ENCODE measurements around the gene ARHGAP26.

Gene ARHGAP26

DNA sequence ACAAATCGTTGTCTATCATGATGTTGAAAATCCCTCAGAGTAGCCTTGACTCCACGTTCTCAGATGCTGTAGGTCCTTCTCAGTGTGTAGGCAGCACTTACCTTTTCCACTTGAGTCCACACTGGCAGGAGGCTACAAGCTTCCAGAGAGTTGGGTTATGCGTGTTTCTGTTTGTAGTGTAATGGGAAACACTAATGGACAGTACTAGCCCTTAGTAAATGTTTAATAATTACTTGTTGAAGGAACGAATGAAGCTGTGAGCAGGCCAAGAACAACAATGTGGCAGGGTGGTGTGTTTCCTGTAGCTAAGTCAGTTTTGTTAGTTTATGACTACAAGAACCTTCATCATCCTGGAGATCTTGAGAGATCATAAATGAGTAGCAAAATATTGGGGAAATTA is 83.5 kb downstream of the ARHGAP26 start:
- Histone ChIP-seq H3K9me3 (ENCODE audit: control insufficient read depth, insufficient read depth, low read length) (no peaks in the 10 kb centered on the region), H3K79me2 (ENCODE audit: control insufficient read depth, low read length) (no peaks in the 10 kb centered on the region), H3F3A (ENCODE audit: control insufficient read depth, insufficient read depth) (no peaks in the 10 kb centered on the region), H3K27ac (ENCODE audit: low read depth, low read length) (no peak overlapping the region), H4K20me1 (ENCODE audit: control insufficient read depth, insufficient read depth, low read depth, low read length) (no peaks in the 10 kb centered on the region), H3K27me3 (ENCODE audit: control insufficient read depth, low read length) (no peaks in the 10 kb centered on the region), H3K4me2 (ENCODE audit: low read length) (no peak overlapping the region), H3K9me2 (replicated peaks; ENCODE audit: control insufficient read depth, low read length) (no peaks in the 10 kb centered on the region), H3K36me3 (ENCODE audit: control insufficient read depth, low read length) (no peaks in the 10 kb centered on the region), H3K4me1 (ENCODE audit: control insufficient read depth, low read length) (no peaks in the 10 kb centered on the region), H3K4me3 (ENCODE audit: low read length) (no peak overlapping the region)
- no peak for TF ChIP-seq EZH2phosphoT487 (IDR thresholded peaks at IDR 0.05; ENCODE audit: borderline replicate concordance, low read length)
- TF ChIP-seq, protein P1, sequence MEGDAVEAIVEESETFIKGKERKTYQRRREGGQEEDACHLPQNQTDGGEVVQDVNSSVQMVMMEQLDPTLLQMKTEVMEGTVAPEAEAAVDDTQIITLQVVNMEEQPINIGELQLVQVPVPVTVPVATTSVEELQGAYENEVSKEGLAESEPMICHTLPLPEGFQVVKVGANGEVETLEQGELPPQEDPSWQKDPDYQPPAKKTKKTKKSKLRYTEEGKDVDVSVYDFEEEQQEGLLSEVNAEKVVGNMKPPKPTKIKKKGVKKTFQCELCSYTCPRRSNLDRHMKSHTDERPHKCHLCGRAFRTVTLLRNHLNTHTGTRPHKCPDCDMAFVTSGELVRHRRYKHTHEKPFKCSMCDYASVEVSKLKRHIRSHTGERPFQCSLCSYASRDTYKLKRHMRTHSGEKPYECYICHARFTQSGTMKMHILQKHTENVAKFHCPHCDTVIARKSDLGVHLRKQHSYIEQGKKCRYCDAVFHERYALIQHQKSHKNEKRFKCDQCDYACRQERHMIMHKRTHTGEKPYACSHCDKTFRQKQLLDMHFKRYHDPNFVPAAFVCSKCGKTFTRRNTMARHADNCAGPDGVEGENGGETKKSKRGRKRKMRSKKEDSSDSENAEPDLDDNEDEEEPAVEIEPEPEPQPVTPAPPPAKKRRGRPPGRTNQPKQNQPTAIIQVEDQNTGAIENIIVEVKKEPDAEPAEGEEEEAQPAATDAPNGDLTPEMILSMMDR (IDR thresholded peaks at IDR 0.05; ENCODE audit: low read depth, low read length, poor library complexity, severe bottlenecking), result no peak

DNA sequence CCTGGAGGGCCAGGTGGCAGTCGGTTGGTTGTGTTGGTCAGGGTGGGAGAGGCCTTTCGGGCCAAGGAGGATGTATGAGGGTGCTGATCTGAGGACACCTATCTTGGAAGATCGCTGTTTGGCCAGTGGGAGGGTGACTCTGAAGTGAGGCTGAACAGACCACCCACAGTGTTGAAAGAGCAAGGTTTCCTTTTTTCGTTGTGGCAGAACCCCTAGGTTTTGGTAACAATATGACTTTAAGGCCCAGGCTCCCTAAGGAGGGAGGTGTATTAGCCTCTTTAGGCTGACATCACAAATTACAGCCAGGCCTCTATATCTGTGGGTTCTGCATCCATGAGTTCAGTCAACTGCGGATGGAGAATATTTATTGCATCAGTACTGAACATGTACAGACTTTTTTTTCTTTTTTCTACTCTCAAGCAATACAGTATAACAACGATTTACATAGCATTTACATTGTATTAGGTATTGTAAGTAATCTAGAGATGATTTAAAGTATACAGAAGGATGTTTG is 86.1 kb downstream of the ARHGAP26 start:
- Histone ChIP-seq H3K27me3 (ENCODE audit: control insufficient read depth, low read length) (no peaks in the 10 kb centered on the region; the same call in 1 of the 2 replicates), H3K4me1 (ENCODE audit: control insufficient read depth, low read length) (no peaks in the 10 kb centered on the region), H3K79me2 (ENCODE audit: control insufficient read depth, low read length) (no peaks in the 10 kb centered on the region), H3K27ac (ENCODE audit: low read depth, low read length) (no peak overlapping the region), H3K9me2 (replicated peaks; ENCODE audit: control insufficient read depth, low read length) (no peaks in the 10 kb centered on the region), H4K20me1 (ENCODE audit: control insufficient read depth, insufficient read depth, low read depth, low read length) (no peaks in the 10 kb centered on the region), H3K4me2 (ENCODE audit: low read length) (no peak overlapping the region), H3K36me3 (ENCODE audit: control insufficient read depth, low read length) (no peaks in the 10 kb centered on the region), H3K4me3 (ENCODE audit: low read length) (no peak overlapping the region), H3K9me3 (ENCODE audit: control insufficient read depth, insufficient read depth, low read length) (no peaks in the 10 kb centered on the region), H3F3A (ENCODE audit: control insufficient read depth, insufficient read depth) (no peaks in the 10 kb centered on the region)
- TF ChIP-seq, protein P1 (IDR thresholded peaks at IDR 0.05; ENCODE audit: low read depth, low read length, poor library complexity, severe bottlenecking), result no peak
- no peak for TF ChIP-seq EZH2phosphoT487 (IDR thresholded peaks at IDR 0.05; ENCODE audit: borderline replicate concordance, low read length)

DNA sequence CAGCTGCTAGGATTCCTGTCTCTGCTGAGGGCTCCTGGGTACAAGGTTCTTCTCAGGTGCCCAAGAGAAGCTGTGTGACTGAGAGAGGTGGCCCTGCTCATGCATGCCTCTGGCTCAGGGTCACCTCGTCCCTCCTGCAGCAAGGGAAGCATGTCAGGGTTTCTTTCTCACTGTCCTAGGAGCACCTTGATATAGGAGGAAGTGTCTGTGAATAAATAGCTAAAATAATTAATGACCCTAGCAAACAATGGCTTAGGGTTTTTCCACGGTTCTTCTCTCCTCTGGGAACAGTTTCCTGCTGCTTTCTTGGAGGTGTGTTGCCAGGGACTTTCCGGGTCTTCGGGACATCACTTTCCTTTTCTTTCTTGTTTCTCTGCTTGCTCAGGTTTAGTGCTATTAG is 87.2 kb downstream of the ARHGAP26 start:
- TF ChIP-seq, protein P1 (IDR thresholded peaks at IDR 0.05; ENCODE audit: low read depth, low read length, poor library complexity, severe bottlenecking), result no peak
- no peak for TF ChIP-seq EZH2phosphoT487 (IDR thresholded peaks at IDR 0.05; ENCODE audit: borderline replicate concordance, low read length)
- H3K4me1 ChIP-seq (ENCODE audit: control insufficient read depth, low read length), result no peaks in the 10 kb centered on the region
- no peaks in the 10 kb centered on the region; the same call in 1 of the 2 replicates for H3K27me3 ChIP-seq (ENCODE audit: control insufficient read depth, low read length)
- H3K9me3 ChIP-seq (ENCODE audit: control insufficient read depth, insufficient read depth, low read length), result no peaks in the 10 kb centered on the region
- no peaks in the 10 kb centered on the region for H3K9me2 ChIP-seq (replicated peaks; ENCODE audit: control insufficient read depth, low read length)
- no peaks in the 10 kb centered on the region for H3K36me3 ChIP-seq (ENCODE audit: control insufficient read depth, low read length)
- no peaks in the 10 kb centered on the region; the same call in 1 of the 2 replicates for H4K20me1 ChIP-seq (ENCODE audit: control insufficient read depth, insufficient read depth, low read depth, low read length)
- no peak overlapping the region for H3K4me3 ChIP-seq (ENCODE audit: low read length)
- no peaks in the 10 kb centered on the region for H3F3A ChIP-seq (ENCODE audit: control insufficient read depth, insufficient read depth)
- H3K79me2 ChIP-seq (ENCODE audit: control insufficient read depth, low read length), result no peaks in the 10 kb centered on the region
- H3K4me2 ChIP-seq (ENCODE audit: low read length), result no peak overlapping the region
- H3K27ac ChIP-seq (ENCODE audit: low read depth, low read length), result no peak overlapping the region

All from DOHH2 (cell line).